PC-9 (cell line): ENCODE measurements around the gene KIF3C. TPM values are rescaled to one million over a fixed set of nuclear protein-coding genes. Genes with fewer than 3 reads are reported as not detected.

ENCODE experiments used
- BruUV-seq: library from RNA; stranded (reverse); fragments of 400-500 nt; replicated peaks from 2 replicates; lab custom pipeline; 2021; lab: Mats Ljungman, UMichigan
- CTCF ChIA-PET: fragments of 300-600 bp; sonication (Branson Sonifier 250); formaldehyde crosslinking; loops from one replicate; lab custom pipeline; 2022; ENCODE audit warnings: antibody characterized with exemption; lab: Charles Lee
- POLR2A ChIA-PET: fragments of 300-600 bp; sonication (Branson Sonifier 250); formaldehyde crosslinking; loops from one replicate; lab custom pipeline; 2022; ENCODE audit warnings: antibody characterized with exemption; ENCODE audit not compliant: unreplicated experiment; lab: Charles Lee
- DNase-seq, 2 experiments: peaks; one replicate each; pipeline versions ENCODE4 v3.0.0 to v3.0.0-alpha.2; 2015 to 2022; ENCODE audit warnings: mixed read lengths in 1 of 2
- H2AFZ ChIP-seq: fragments of 200-600 bp; sonication (generic); 2 replicates; pipeline ENCODE4 v1.8.1; 2017; ENCODE audit warnings: antibody characterized with exemption
- H3F3A ChIP-seq: fragments of 200-600 bp; sonication (generic); 2 replicates; pipeline ENCODE4 v1.8.1; 2017; ENCODE audit warnings: antibody characterized with exemption, mild to moderate bottlenecking, low read depth; ENCODE audit not compliant: insufficient read depth
- H3K27ac ChIP-seq: fragments of 200-600 bp; sonication (generic); 2 replicates; pipeline ENCODE4 v1.6.1; 2016; ENCODE audit warnings: mixed run types
- H3K27me3 ChIP-seq: fragments of 200-600 bp; sonication (generic); 2 replicates; pipeline ENCODE4 v1.6.1; 2016; ENCODE audit warnings: low read depth, mixed run types; ENCODE audit not compliant: insufficient read depth
- H3K36me3 ChIP-seq: fragments of 200-600 bp; sonication (generic); 2 replicates; pipeline ENCODE4 v1.6.1; 2016; ENCODE audit warnings: low read depth, mixed run types
- H3K4me1 ChIP-seq: fragments of 200-600 bp; sonication (generic); replicated peaks from 2 replicates; pipeline ENCODE4 v1.6.1; 2016; ENCODE audit warnings: mixed run types; ENCODE audit not compliant: insufficient read depth
- H3K4me2 ChIP-seq: fragments of 200-600 bp; sonication (generic); 2 replicates; pipeline ENCODE4 v1.6.1; 2017; ENCODE audit warnings: mixed run types
- H3K4me3 ChIP-seq: fragments of 200-600 bp; sonication (generic); 2 replicates; pipeline ENCODE4 v1.6.1; 2016; ENCODE audit warnings: mixed run types
- H3K79me2 ChIP-seq: fragments of 200-600 bp; sonication (generic); 2 replicates; pipeline ENCODE4 v1.6.1; 2017; ENCODE audit warnings: low read depth, mixed run types
- H3K9me2 ChIP-seq: fragments of 200-600 bp; sonication (generic); 2 replicates; pipeline ENCODE4 v1.8.1; 2017; ENCODE audit warnings: mild to moderate bottlenecking; ENCODE audit not compliant: insufficient read depth
- H3K9me3 ChIP-seq: fragments of 200-600 bp; sonication (generic); 2 replicates; pipeline ENCODE4 v1.8.1; 2016; ENCODE audit warnings: low read depth; ENCODE audit not compliant: insufficient read depth
- H4K20me1 ChIP-seq: fragments of 200-600 bp; sonication (generic); 2 replicates; pipeline ENCODE4 v1.8.1; 2017; ENCODE audit not compliant: insufficient read depth
- CTCF ChIP-seq: fragments of 200-600 bp; sonication (generic); conservative IDR thresholded peaks from 2 replicates; pipeline ENCODE4 v1.6.1; 2017; ENCODE audit warnings: mixed run types, antibody characterized with exemption, mild to moderate bottlenecking, moderate library complexity
- EZH2 ChIP-seq: fragments of 200-600 bp; sonication (generic); IDR thresholded peaks from 2 replicates; pipeline ENCODE4 v1.8.0; 2017; ENCODE audit warnings: antibody characterized with exemption, low read depth
- intact Hi-C: fragments of 100-400 bp; cut with micrococcal nuclease; formaldehyde crosslinking; loops from one replicate; pipeline ENCODE4 v1.10.0; 2022; ENCODE audit not compliant: unreplicated experiment
- total RNA-seq: library from RNA; stranded (reverse); gene quantifications from 2 replicates; pipeline ENCODE4 v1.2.3, GENCODE V29; 2021

The KIF3C gene
- total RNA-seq, 1 experiment from 2014 or later, result 50.5 TPM

GRCh38 chr2:25994509-25994908, 12.2 kb upstream of the KIF3C start:
- H3K4me1 ChIP-seq, result peaks cover 44% of the 10 kb centered on the region
- POLR2A ChIA-PET, result no interaction called here
- intact Hi-C loops, result no loop called here
- no peak overlapping the region for H3K4me2 ChIP-seq
- H3K27ac ChIP-seq, result no peak overlapping the region
- BruUV-seq, result no TSS peak
- no peaks in the 10 kb centered on the region for H3K9me2 ChIP-seq
- H3K27me3 ChIP-seq, result no peaks in the 10 kb centered on the region
- no peaks in the 10 kb centered on the region for H4K20me1 ChIP-seq
- H3K4me3 ChIP-seq, result no peak overlapping the region
- H2AFZ ChIP-seq, result no peak overlapping the region
- no peak for TF ChIP-seq EZH2
- TF ChIP-seq CTCF, result no peak
- DNase-seq, result no peak
- H3F3A ChIP-seq, result peaks cover 27% of the 10 kb centered on the region; the same call in 1 of the 2 replicates
- H3K9me3 ChIP-seq, result no peaks in the 10 kb centered on the region
- no peaks in the 10 kb centered on the region for H3K36me3 ChIP-seq
- H3K79me2 ChIP-seq, result no peaks in the 10 kb centered on the region
- CTCF ChIA-PET, result no interaction called here

- no peaks in the 10 kb centered on the region for H3K9me3 ChIP-seq
- TF ChIP-seq EZH2 (no peak), CTCF (no peak)
- DNase-seq, result no peak
- H3K9me2 ChIP-seq, result no peaks in the 10 kb centered on the region
- BruUV-seq, result no TSS peak
- no peak overlapping the region for H2AFZ ChIP-seq
- POLR2A ChIA-PET, result no interaction called here
- H4K20me1 ChIP-seq, result no peaks in the 10 kb centered on the region
- peaks cover 19% of the 10 kb centered on the region; the same call in 1 of the 2 replicates for H3F3A ChIP-seq
- peaks cover 29% of the 10 kb centered on the region for H3K4me1 ChIP-seq
- no peak overlapping the region for H3K27ac ChIP-seq
- CTCF ChIA-PET, result no interaction called here
- intact Hi-C loops, result no loop called here
- no peak overlapping the region for H3K4me3 ChIP-seq
- no peak overlapping the region for H3K4me2 ChIP-seq
- no peaks in the 10 kb centered on the region for H3K27me3 ChIP-seq
- no peaks in the 10 kb centered on the region for H3K36me3 ChIP-seq
- no peaks in the 10 kb centered on the region for H3K79me2 ChIP-seq
Measured at GRCh38 chr2:25993049-25993448, 10.8 kb upstream of the KIF3C start.

- peaks cover 19% of the 10 kb centered on the region; the same call in 1 of the 2 replicates for H3F3A ChIP-seq
- no TSS peak for BruUV-seq
- H3K4me2 ChIP-seq, result peak overlapping the region; percentile 61; the same call in 1 of the 2 replicates
- H3K27me3 ChIP-seq, result no peaks in the 10 kb centered on the region
- intact Hi-C loops, result no loop called here
- H3K27ac ChIP-seq, result peak overlapping the region; percentile 50; the same call in 1 of the 2 replicates
- POLR2A ChIA-PET, result no interaction called here
- no peak for DNase-seq
- no peaks in the 10 kb centered on the region for H3K79me2 ChIP-seq
- H2AFZ ChIP-seq, result no peak overlapping the region
- H3K4me1 ChIP-seq, result peaks cover 27% of the 10 kb centered on the region
- TF ChIP-seq EZH2, result no peak
- no peak for TF ChIP-seq CTCF
- H4K20me1 ChIP-seq, result no peaks in the 10 kb centered on the region
- H3K36me3 ChIP-seq, result no peaks in the 10 kb centered on the region
- H3K9me2 ChIP-seq, result no peaks in the 10 kb centered on the region
- CTCF ChIA-PET, result no interaction called here
- no peaks in the 10 kb centered on the region for H3K9me3 ChIP-seq
- H3K4me3 ChIP-seq, result no peak overlapping the region
Measured at GRCh38 chr2:25992556-25992955, 10.3 kb upstream of the KIF3C start.
